GM21529 (cell line): ENCODE data around the gene PDE5A.
"Not testable (repeated sequence)": the region's sequence is repeated elsewhere in the genome, so short reads cannot be mapped to it uniquely, and the experiment has no call there.

Source experiments
- ATAC-seq: cut with Tn5 transposase; IDR thresholded peaks from one replicate; pipeline ENCODE4 v1.9.1; 2021; ENCODE audit not compliant: unreplicated experiment

PDE5A gene

GRCh38 chr4:119478446-119479179 is 150.0 kb downstream of the PDE5A start:
- no peak for ATAC-seq

GRCh38 chr4:119477412-119478053 is 151.1 kb downstream of the PDE5A start:
- peak; percentile 65 for ATAC-seq

GRCh38 chr4:119471259-119471658 is 157.3 kb downstream of the PDE5A start:
- peak; percentile 66 for ATAC-seq

GRCh38 chr4:119470737-119471063 is 157.9 kb downstream of the PDE5A start:
- ATAC-seq: peak; percentile 63

GRCh38 chr4:119470021-119470736 is 158.4 kb downstream of the PDE5A start:
- peak; percentile 69 for ATAC-seq

GRCh38 chr4:119469039-119469438 is 159.6 kb downstream of the PDE5A start:
- not testable (repeated sequence) for ATAC-seq

- peak; percentile 53 for ATAC-seq
These were observed 165.9 kb downstream of the PDE5A start for GRCh38 chr4:119462733-119463132.

GRCh38 chr4:119455734-119456133 is 172.9 kb downstream of the PDE5A start:
- ATAC-seq: not testable (repeated sequence)

- peak; percentile 100 for ATAC-seq
These were observed 173.9 kb downstream of the PDE5A start for GRCh38 chr4:119454491-119455270.

GRCh38 chr4:119454151-119454490 is 174.5 kb downstream of the PDE5A start:
- ATAC-seq: peak; percentile 9

GRCh38 chr4:119453286-119453685 is 175.3 kb downstream of the PDE5A start:
- ATAC-seq: not testable (repeated sequence)

GRCh38 chr4:119449851-119450250 is 178.8 kb downstream of the PDE5A start:
- not testable (repeated sequence) for ATAC-seq
